HepG2 (cell line): Measurements from ENCODE around the gene SEMA3F. TPM values are rescaled to one million over a fixed set of nuclear protein-coding genes. Genes with fewer than 3 reads are reported as not detected.

Experiments used
- DBP ChIP-seq: sonication (generic); formaldehyde crosslinking; IDR thresholded peaks from 2 replicates; pipeline ENCODE4 v1.4.0; 2020; ENCODE audit warnings: missing genetic modification reagents; ENCODE audit errors: not compliant biosample characterization
- HMGA1 ChIP-seq: sonication (generic); formaldehyde crosslinking; conservative IDR thresholded peaks from 2 replicates; pipeline ENCODE4 v1.4.0; 2020; ENCODE audit warnings: missing genetic modification reagents
- KLF16 ChIP-seq, 2 experiments: sonication (generic) in 1 of 2; formaldehyde crosslinking in 1 of 2; IDR thresholded peaks; 2 replicates each; pipeline versions ENCODE4 v1.6.1 to v1.8.0; 2016 to 2023; ENCODE audit warnings: missing genetic modification reagents in 2 of 2, missing compliant biosample characterization in 1 of 2
- NFIB ChIP-seq: sonication (generic); formaldehyde crosslinking; IDR thresholded peaks from 2 replicates; pipeline ENCODE4 v1.9.0; 2021; ENCODE audit warnings: missing genetic modification reagents, mild to moderate bottlenecking, borderline replicate concordance
- RAD21 ChIP-seq: fragments of 450-650 bp; formaldehyde crosslinking; IDR thresholded peaks from 2 replicates; pipeline ENCODE4 v1.5.0; 2020; ENCODE audit warnings: mild to moderate bottlenecking
- TGIF2 ChIP-seq: IDR thresholded peaks from 2 replicates; pipeline ENCODE4 v1.6.1; 2016; ENCODE audit warnings: control low read depth, missing compliant biosample characterization
- ZEB1 ChIP-seq: IDR thresholded peaks from 2 replicates; pipeline ENCODE4 v1.6.1; 2012; ENCODE audit warnings: mild to moderate bottlenecking, low read depth, inconsistent platforms; ENCODE audit not compliant: insufficient replicate concordance
- ZFX ChIP-seq: sonication (generic); formaldehyde crosslinking; IDR thresholded peaks from 2 replicates; pipeline ENCODE4 v1.4.0; 2020; ENCODE audit warnings: mild to moderate bottlenecking, low read depth, missing genetic modification reagents, moderate library complexity
- ZNF407 ChIP-seq: sonication (generic); formaldehyde crosslinking; IDR thresholded peaks from one replicate; pipeline ENCODE4 v1.5.1; 2020; ENCODE audit warnings: mild to moderate bottlenecking, missing genetic modification reagents; ENCODE audit errors: not compliant biosample characterization
- ZNF460 ChIP-seq: sonication (generic); formaldehyde crosslinking; IDR thresholded peaks from 2 replicates; pipeline ENCODE4 v1.5.1; 2020; ENCODE audit warnings: missing genetic modification reagents, mild to moderate bottlenecking, borderline replicate concordance
- ZNF598 ChIP-seq: sonication (generic); formaldehyde crosslinking; IDR thresholded peaks from 2 replicates; pipeline ENCODE4 v1.5.1; 2020; ENCODE audit warnings: mild to moderate bottlenecking, missing genetic modification reagents, borderline replicate concordance
- ZNF704 ChIP-seq: sonication (generic); formaldehyde crosslinking; IDR thresholded peaks from 2 replicates; pipeline ENCODE4 v1.8.1; 2023; ENCODE audit warnings: mild to moderate bottlenecking, inconsistent platforms, moderate library complexity, missing genetic modification reagents, borderline replicate concordance
- ZNF749 ChIP-seq: sonication (generic); formaldehyde crosslinking; IDR thresholded peaks from 2 replicates; pipeline ENCODE4 v1.8.0; 2022; ENCODE audit warnings: mild to moderate bottlenecking, missing genetic modification reagents, moderate library complexity, borderline replicate concordance
- ZNF776 ChIP-seq: sonication (generic); formaldehyde crosslinking; IDR thresholded peaks from 2 replicates; pipeline ENCODE4 v1.4.0; 2020; ENCODE audit warnings: mild to moderate bottlenecking, missing genetic modification reagents
- ZNF784 ChIP-seq: sonication (generic); formaldehyde crosslinking; IDR thresholded peaks from 2 replicates; pipeline ENCODE4 v1.5.1; 2020; ENCODE audit warnings: missing genetic modification reagents, mild to moderate bottlenecking, borderline replicate concordance
- ZNF883 ChIP-seq: sonication (generic); formaldehyde crosslinking; IDR thresholded peaks from 2 replicates; pipeline ENCODE4 v1.5.1; 2020; ENCODE audit warnings: mild to moderate bottlenecking, missing genetic modification reagents; ENCODE audit errors: not compliant biosample characterization
- polyA plus RNA-seq, 8 experiments: library from polyadenylated mRNA; depleted of rRNA in 3 of 8; stranded (reverse) in 7 of 8; unstranded in 1 of 8; fragments of >200 nt; fragmentation: Illumina TruSeq in 4 of 8; extraction: Trizol in 4 of 8; gene quantifications; 2 replicates each; pipeline versions ENCODE4 v1.2.1 to v1.2.3, GENCODE V29; 2011 to 2016; ENCODE audit warnings: low read depth in 4 of 8, missing spikeins in 1 of 8, mixed read lengths in 1 of 8; ENCODE audit not compliant: insufficient read depth in 1 of 8
- total RNA-seq, 5 experiments: library from RNA; depleted of rRNA; stranded (reverse); fragments of >200 nt; fragmentation: Illumina TruSeq; extraction: Trizol; gene quantifications; 2 replicates each; pipeline ENCODE4 v1.2.3, GENCODE V29; 2016; ENCODE audit warnings: low read depth in 1 of 5

SEMA3F gene
- total and polyA plus RNA-seq, 2 of the 13 experiments (the other 11 are each of a cell fraction or from before 2014, with no cell fraction given), result 7.6 to 17.2 TPM

GRCh38 chr3:50205413-50206276 is 50.5 kb downstream of the SEMA3F start (continued):
- peak; percentile 7 for TF ChIP-seq ZNF407
- 0 out of 2 replicates have a peak, but pooled peaks have one; percentile 43 for TF ChIP-seq RAD21 (CRISPR knock-in tag)
- TF ChIP-seq HMGA1 (CRISPR knock-in tag), result no peak
- TF ChIP-seq ZNF883, result peak; percentile 48
- peak; percentile 21; the same call in 1 of the 2 replicates for TF ChIP-seq ZNF460 (CRISPR knock-in tag)
- no peak for TF ChIP-seq ZEB1
- peak in 1 of 2 experiments; percentile 56; a peak in 1 of 4 replicates for TF ChIP-seq KLF16 (CRISPR knock-in tag; IDR thresholded peaks at IDR 0.05)
- TF ChIP-seq DBP (CRISPR knock-in tag), result peak; percentile 14
- peak; percentile 58; the same call in 1 of the 2 replicates for TF ChIP-seq ZNF776 (CRISPR knock-in tag)
- TF ChIP-seq ZFX, result peak; percentile 45; the same call in 1 of the 2 replicates
- peak; percentile 46; the same call in 1 of the 2 replicates for TF ChIP-seq ZNF598 (CRISPR knock-in tag)
- 0 out of 2 replicates have a peak, but pooled peaks have one; percentile 68 for TF ChIP-seq ZNF704
- TF ChIP-seq TGIF2, result peak; percentile 82; the same call in 1 of the 2 replicates
- TF ChIP-seq NFIB (CRISPR knock-in tag), result no peak
- peak; percentile 35; the same call in 1 of the 2 replicates for TF ChIP-seq ZNF749 (CRISPR knock-in tag)
- TF ChIP-seq ZNF784, result peak; percentile 45; the same call in 1 of the 2 replicates
